Activated CD8-positive, alpha-beta T cell treated with anti-CD3 and anti-CD28 coated beads for 36 hours (primary cell): ENCODE results near the gene CNTNAP1. TPM values are rescaled to one million over a fixed set of nuclear protein-coding genes. Genes with fewer than 3 reads are reported as not detected.

ENCODE experiments used
- ATAC-seq: fragments of 200-7000 bp; cut with Tn5 transposase; one replicate; pipeline ENCODE4 v1.10.0; 2021; ENCODE audit warnings: mild to moderate bottlenecking, moderate library complexity
- CTCF ChIA-PET: fragments of 350-600 bp; sonication (Branson Sonifier 250); formaldehyde crosslinking; loops from one replicate; lab custom pipeline; 2021; ENCODE audit warnings: antibody characterized with exemption; lab: Charles Lee
- POLR2A ChIA-PET: fragments of 350-600 bp; sonication (Branson Sonifier 250); formaldehyde crosslinking; loops from one replicate; lab custom pipeline; 2021; ENCODE audit warnings: antibody characterized with exemption; lab: Charles Lee
- DNase-seq: peaks from one replicate; pipeline ENCODE4 v3.0.0-alpha.2; 2020
- H3K27ac Mint-ChIP-seq: one replicate; pipeline ENCODE4 v1.8.0; 2021; ENCODE audit warnings: mild to moderate bottlenecking, mixed read lengths
- H3K27me3 Mint-ChIP-seq: one replicate; pipeline ENCODE4 v1.8.0; 2021; ENCODE audit warnings: mixed read lengths
- H3K36me3 Mint-ChIP-seq: one replicate; pipeline ENCODE4 v1.8.0; 2021; ENCODE audit warnings: low read depth, mixed read lengths
- H3K4me1 Mint-ChIP-seq: one replicate; pipeline ENCODE4 v1.8.0; 2021; ENCODE audit warnings: low read depth, mixed read lengths
- H3K4me3 Mint-ChIP-seq: one replicate; pipeline ENCODE4 v1.8.0; 2021; ENCODE audit warnings: mild to moderate bottlenecking, moderate library complexity, mixed read lengths
- H3K9me3 Mint-ChIP-seq: one replicate; pipeline ENCODE4 v1.8.0; 2021; ENCODE audit warnings: mixed read lengths
- CTCF ChIP-seq: fragments of 200-600 bp; IDR thresholded peaks from one replicate; pipeline ENCODE4 v1.8.0; 2022; ENCODE audit warnings: antibody characterized with exemption, mild to moderate bottlenecking
- intact Hi-C: fragments of 100-400 bp; cut with micrococcal nuclease; formaldehyde crosslinking; loops from one replicate; pipeline ENCODE4 v1.10.0; 2022
- total RNA-seq, 2 experiments: library from RNA; stranded (reverse); gene quantifications; one replicate each; pipeline ENCODE4 v1.2.3, GENCODE V29; 2021

CNTNAP1 gene
- total RNA-seq, 2 experiments from 2014 or later: 0.13 to 0.25 TPM

DNA sequence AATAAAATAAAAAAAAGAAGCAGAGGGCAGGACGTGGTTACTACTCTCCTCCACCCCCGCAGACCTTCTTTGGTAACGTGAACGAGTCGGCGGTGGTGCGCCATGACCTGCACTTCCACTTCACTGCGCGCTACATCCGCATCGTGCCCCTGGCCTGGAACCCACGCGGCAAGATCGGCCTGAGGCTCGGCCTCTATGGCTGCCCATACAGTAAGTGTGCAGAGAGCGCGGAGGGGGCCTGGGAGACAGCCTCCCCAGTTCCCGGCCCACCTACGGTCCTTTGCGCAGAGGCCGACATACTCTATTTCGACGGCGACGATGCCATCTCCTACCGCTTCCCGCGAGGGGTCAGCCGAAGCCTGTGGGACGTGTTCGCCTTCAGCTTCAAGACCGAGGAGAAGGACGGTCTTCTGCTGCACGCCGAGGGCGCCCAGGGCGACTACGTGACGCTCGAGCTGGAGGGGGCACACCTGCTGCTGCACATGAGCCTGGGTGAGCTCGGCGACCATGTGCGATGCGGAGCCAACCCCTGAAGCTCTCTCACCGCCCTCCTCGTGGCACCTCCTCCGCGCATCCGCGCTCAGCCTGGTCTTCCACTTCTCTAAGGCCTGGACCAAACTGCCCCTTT is 2.7 kb downstream of the CNTNAP1 start:
- no peaks in the 10 kb centered on the region for H3K9me3 Mint-ChIP-seq
- no peak overlapping the region for H3K27ac Mint-ChIP-seq
- TF ChIP-seq CTCF: no peak
- peaks cover 37% of the 10 kb centered on the region for H3K27me3 Mint-ChIP-seq
- H3K4me1 Mint-ChIP-seq: peaks cover 28% of the 10 kb centered on the region
- CTCF ChIA-PET: interaction anchor here (0.6 to 2.0 kb wide), 2 partner anchors 11 to 489 kb away, joined by 3 to 4 read pairs; no protein-coding TSS in a partner anchor
- POLR2A ChIA-PET: interaction anchor here (1.1 kb wide), 2 partner anchors 77 to 107 kb away, joined by 3 read pairs; no protein-coding TSS in a partner anchor
- H3K36me3 Mint-ChIP-seq: no peaks in the 10 kb centered on the region
- ATAC-seq: no peak
- no peak for DNase-seq
- H3K4me3 Mint-ChIP-seq: no peak overlapping the region
- intact Hi-C loops: no loop called here

- CTCF ChIA-PET: no interaction called here
- no peaks in the 10 kb centered on the region for H3K36me3 Mint-ChIP-seq
- no peak for ATAC-seq
- no peak for TF ChIP-seq CTCF
- POLR2A ChIA-PET: no interaction called here
- no peak overlapping the region for H3K27ac Mint-ChIP-seq
- H3K27me3 Mint-ChIP-seq: peaks cover 34% of the 10 kb centered on the region
- H3K4me1 Mint-ChIP-seq: peaks cover 22% of the 10 kb centered on the region
- no peak for DNase-seq
- intact Hi-C loops: no loop called here
- no peak overlapping the region for H3K4me3 Mint-ChIP-seq
- H3K9me3 Mint-ChIP-seq: no peaks in the 10 kb centered on the region
Observed at GRCh38 chr17:42685831-42686230, 3.5 kb downstream of the CNTNAP1 start.

DNA sequence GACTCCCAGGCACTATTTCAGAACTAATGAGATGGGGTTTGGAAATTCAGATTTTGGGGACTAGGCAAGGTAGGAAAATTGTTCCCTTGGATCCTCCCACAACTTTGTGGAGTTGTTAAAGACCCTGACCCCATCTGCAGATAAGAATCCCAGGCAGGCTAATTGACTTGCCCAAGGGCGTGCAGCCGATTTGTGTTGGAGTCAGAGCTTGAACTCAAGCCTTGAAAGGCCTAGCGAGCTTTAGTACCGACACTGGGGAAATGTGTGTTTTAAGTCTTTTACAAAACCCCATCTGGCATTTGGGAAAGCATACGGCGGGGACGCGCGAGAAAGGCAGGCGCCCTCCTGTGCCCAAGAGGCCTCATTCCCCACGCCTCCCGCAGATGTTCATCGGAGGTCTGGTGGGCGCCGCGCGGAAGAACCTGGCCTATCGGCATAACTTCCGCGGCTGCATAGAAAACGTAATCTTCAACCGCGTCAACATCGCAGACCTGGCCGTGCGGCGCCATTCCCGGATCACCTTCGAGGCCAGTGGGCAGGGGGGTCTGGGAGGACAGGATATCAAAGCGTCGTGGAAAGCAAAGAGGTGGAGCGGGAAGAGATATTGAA is 4.3 kb downstream of the CNTNAP1 start:
- Mint-ChIP-seq H3K27me3 (peaks cover 29% of the 10 kb centered on the region), H3K27ac (no peak overlapping the region), H3K9me3 (no peaks in the 10 kb centered on the region), H3K36me3 (no peaks in the 10 kb centered on the region), H3K4me1 (peaks cover 16% of the 10 kb centered on the region), H3K4me3 (no peak overlapping the region)
- DNase-seq: no peak
- ChIA-PET POLR2A (no interaction called here), CTCF (no interaction called here)
- no peak for ATAC-seq
- intact Hi-C loops: no loop called here
- TF ChIP-seq CTCF: no peak

- DNase-seq (no peak), ATAC-seq (no peak)
- intact Hi-C loops: no loop called here
- POLR2A ChIA-PET: no interaction called here
- H3K27ac Mint-ChIP-seq: no peak overlapping the region
- H3K36me3 Mint-ChIP-seq: no peaks in the 10 kb centered on the region
- no peaks in the 10 kb centered on the region for H3K9me3 Mint-ChIP-seq
- CTCF ChIA-PET: no interaction called here
- no peak overlapping the region for H3K4me3 Mint-ChIP-seq
- no peak for TF ChIP-seq CTCF
- peaks cover 7% of the 10 kb centered on the region for H3K4me1 Mint-ChIP-seq
- H3K27me3 Mint-ChIP-seq: peaks cover 18% of the 10 kb centered on the region
Observed at GRCh38 chr17:42687707-42688320, 5.5 kb downstream of the CNTNAP1 start.

DNA sequence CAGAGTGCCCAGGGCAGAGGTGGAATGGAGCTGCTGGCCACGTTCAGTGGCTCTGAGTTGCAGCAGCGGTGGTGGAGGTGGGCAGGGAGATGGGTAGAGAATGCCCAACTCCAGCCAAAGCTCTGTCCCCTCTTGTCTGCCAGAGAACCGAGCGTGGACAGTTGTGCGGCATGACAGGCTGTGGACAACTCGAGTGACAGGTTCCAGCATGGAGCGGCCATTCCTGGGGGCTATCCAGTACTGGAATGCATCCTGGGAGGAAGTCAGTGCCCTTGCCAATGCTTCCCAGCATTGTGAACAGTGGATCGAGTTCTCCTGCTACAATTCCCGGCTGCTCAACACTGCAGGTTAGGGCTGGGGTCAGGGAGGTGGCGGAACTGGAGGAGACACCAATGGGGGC is 8.3 kb downstream of the CNTNAP1 start:
- POLR2A ChIA-PET: no interaction called here
- CTCF ChIA-PET: interaction anchor here (1.6 kb wide), 1 partner anchor 73 kb away, joined by 6 read pairs; no protein-coding TSS in a partner anchor

More for the DNA sequence above, 8.3 kb downstream of the CNTNAP1 start:
- no peak for TF ChIP-seq CTCF
- no peaks in the 10 kb centered on the region for H3K4me1 Mint-ChIP-seq
- DNase-seq (no peak), ATAC-seq (no peak)
- H3K36me3 Mint-ChIP-seq: peaks cover under 1% of the 10 kb centered on the region
- H3K27ac Mint-ChIP-seq: no peak overlapping the region
- no peak overlapping the region for H3K4me3 Mint-ChIP-seq
- peaks cover 1% of the 10 kb centered on the region for H3K27me3 Mint-ChIP-seq
- H3K9me3 Mint-ChIP-seq: no peaks in the 10 kb centered on the region
- intact Hi-C loops: no loop called here
